SIG-M5 (cell line): ENCODE data around the gene UTP18.
"Not testable (repeated sequence)": the region's sequence is repeated elsewhere in the genome, so short reads cannot be mapped to it uniquely, and the experiment has no call there.

ENCODE experiments used
- DNase-seq: peaks from one replicate; lab custom pipeline; 2025; lab: John Stamatoyannopoulos, UW

The UTP18 gene

GRCh38 chr17:51260237-51261023 lies at the start of gene UTP18:
Gene UTP18 (plus strand): TSS chr17:51260546. CDS start chr17:51260585, 39 bp downstream.
- peak; percentile 78 for DNase-seq

- no peak for DNase-seq
Observed at GRCh38 chr17:51214920-51215319, 45.4 kb upstream of the UTP18 start.

- DNase-seq: no peak
Observed at GRCh38 chr17:51217946-51218345, 42.4 kb upstream of the UTP18 start.

GRCh38 chr17:51221322-51221721 lies 39.0 kb upstream of the UTP18 start:
- DNase-seq: no peak

- DNase-seq: no peak
Observed at GRCh38 chr17:51224402-51225262, 35.7 kb upstream of the UTP18 start.

- DNase-seq: not testable (repeated sequence)
Observed at GRCh38 chr17:51225523-51225922, 34.8 kb upstream of the UTP18 start.

- DNase-seq: no peak
Observed at GRCh38 chr17:51228161-51228560, 32.2 kb upstream of the UTP18 start.

- no peak for DNase-seq
Observed at GRCh38 chr17:51229889-51230288, 30.5 kb upstream of the UTP18 start.

GRCh38 chr17:51230306-51230705 lies 30.0 kb upstream of the UTP18 start:
- DNase-seq: no peak

- no peak for DNase-seq
Observed at GRCh38 chr17:51231999-51232398, 28.3 kb upstream of the UTP18 start.

- no peak for DNase-seq
Observed at GRCh38 chr17:51234162-51234561, 26.2 kb upstream of the UTP18 start.

- no peak for DNase-seq
Observed at GRCh38 chr17:51238255-51238887, 22.0 kb upstream of the UTP18 start.

- no peak for DNase-seq
Observed at GRCh38 chr17:51240275-51240674, 20.1 kb upstream of the UTP18 start.

GRCh38 chr17:51244041-51244440 lies 16.3 kb upstream of the UTP18 start:
- DNase-seq: no peak

GRCh38 chr17:51245535-51245934 lies 14.8 kb upstream of the UTP18 start:
- DNase-seq: no peak

GRCh38 chr17:51250314-51250840 lies 10.0 kb upstream of the UTP18 start:
- no peak for DNase-seq

GRCh38 chr17:51251010-51251409 lies 9.3 kb upstream of the UTP18 start:
- DNase-seq: no peak

- no peak for DNase-seq
Observed at GRCh38 chr17:51255673-51256072, 4.7 kb upstream of the UTP18 start.

- DNase-seq: no peak
Observed at GRCh38 chr17:51256101-51256500, 4.2 kb upstream of the UTP18 start.

GRCh38 chr17:51257150-51258081 lies 2.9 kb upstream of the UTP18 start:
- DNase-seq: no peak
